ENCODE measurements around the gene TMPRSS4. TPM values are rescaled to one million over a fixed set of nuclear protein-coding genes. Genes with fewer than 3 reads are reported as not detected.

TMPRSS4 gene
- polyA plus RNA-seq, 3 donors from 2014 or later = not detected

GRCh38 chr11:118145285-118146227 lies 68.7 kb downstream of the TMPRSS4 start:
- Mint-ChIP-seq H3K27me3 (ENCODE audit: low read depth in 3 of 3) (peaks cover 5 to 42% (median 23%) of the 10 kb centered on the region in 3 donors), H3K36me3 (no peaks in the 10 kb centered on the region), H3K27ac (no peak overlapping the region), H3K4me1 (peaks cover 3 to 5% of the 10 kb centered on the region in 2 donors), H3K9me3 (peaks cover 0 to 2% (median 0%) of the 10 kb centered on the region in 6 donors), H3K4me3 (peak overlapping the region; percentile 58 to 77 (median 70))
- DNase-seq = peak; percentile 69 to 77 (median 73)

- DNase-seq = no peak
- Mint-ChIP-seq H3K27me3 (ENCODE audit: low read depth in 3 of 3) (peaks cover 5 to 44% (median 26%) of the 10 kb centered on the region in 3 donors), H3K4me3 (peak overlapping the region; percentile 70 to 85 (median 76)), H3K27ac (peak overlapping the region in 1 of 6 donors; percentile 73), H3K4me1 (peaks cover 3 to 5% of the 10 kb centered on the region in 2 donors), H3K36me3 (no peaks in the 10 kb centered on the region), H3K9me3 (peaks cover 0 to 2% (median 0%) of the 10 kb centered on the region in 6 donors)
Measured at GRCh38 chr11:118146554-118146953, 69.7 kb downstream of the TMPRSS4 start.

GRCh38 chr11:118147502-118147901 lies 70.6 kb downstream of the TMPRSS4 start:
- no peak overlapping the region for H3K27ac Mint-ChIP-seq
- H3K4me3 Mint-ChIP-seq = no peak overlapping the region
- H3K9me3 Mint-ChIP-seq = peaks cover 0 to 2% (median 0%) of the 10 kb centered on the region in 6 donors
- H3K27me3 Mint-ChIP-seq (ENCODE audit: low read depth in 3 of 3) = peaks cover 3 to 37% (median 22%) of the 10 kb centered on the region in 3 donors
- no peak for DNase-seq
- no peaks in the 10 kb centered on the region for H3K36me3 Mint-ChIP-seq
- peaks cover 3 to 5% of the 10 kb centered on the region in 2 donors for H3K4me1 Mint-ChIP-seq

- DNase-seq = no peak
- Mint-ChIP-seq H3K27ac (no peak overlapping the region), H3K36me3 (no peaks in the 10 kb centered on the region), H3K27me3 (ENCODE audit: low read depth in 3 of 3) (peaks cover 1 to 30% (median 22%) of the 10 kb centered on the region in 3 donors), H3K9me3 (peaks cover 0 to 2% (median 0%) of the 10 kb centered on the region in 6 donors), H3K4me1 (peaks cover 3 to 5% of the 10 kb centered on the region in 2 donors), H3K4me3 (no peak overlapping the region)
Measured at GRCh38 chr11:118148240-118148639, 71.4 kb downstream of the TMPRSS4 start.

GRCh38 chr11:118148856-118149255 lies 72.0 kb downstream of the TMPRSS4 start:
- Mint-ChIP-seq H3K4me1 (peaks cover 5 to 6% of the 10 kb centered on the region in 2 donors), H3K4me3 (no peak overlapping the region), H3K9me3 (peaks cover 0 to 2% (median 0%) of the 10 kb centered on the region in 6 donors), H3K27me3 (ENCODE audit: low read depth in 3 of 3) (peaks cover 3 to 27% (median 22%) of the 10 kb centered on the region in 3 donors), H3K36me3 (no peaks in the 10 kb centered on the region), H3K27ac (no peak overlapping the region)
- no peak for DNase-seq

GRCh38 chr11:118149493-118149892 lies 72.6 kb downstream of the TMPRSS4 start:
- DNase-seq = no peak
- Mint-ChIP-seq H3K4me3 (no peak overlapping the region), H3K9me3 (peaks cover 0 to 4% (median 0%) of the 10 kb centered on the region in 6 donors), H3K27ac (no peak overlapping the region), H3K4me1 (peaks cover 5 to 8% of the 10 kb centered on the region in 2 donors), H3K36me3 (no peaks in the 10 kb centered on the region), H3K27me3 (ENCODE audit: low read depth in 3 of 3) (peaks cover 9 to 22% (median 20%) of the 10 kb centered on the region in 3 donors)

- Mint-ChIP-seq H3K4me1 (peaks cover 2 to 7% of the 10 kb centered on the region in 2 donors), H3K27ac (no peak overlapping the region), H3K36me3 (no peaks in the 10 kb centered on the region), H3K4me3 (no peak overlapping the region), H3K27me3 (ENCODE audit: low read depth in 3 of 3) (peaks cover 9 to 18% (median 16%) of the 10 kb centered on the region in 3 donors), H3K9me3 (peaks cover 0 to 4% (median 0%) of the 10 kb centered on the region in 6 donors)
- no peak for DNase-seq
Measured at GRCh38 chr11:118151431-118151830, 74.6 kb downstream of the TMPRSS4 start.

GRCh38 chr11:118152020-118152551 lies 75.2 kb downstream of the TMPRSS4 start:
- Mint-ChIP-seq H3K27me3 (ENCODE audit: low read depth in 3 of 3) (peaks cover 11 to 18% (median 14%) of the 10 kb centered on the region in 3 donors), H3K36me3 (no peaks in the 10 kb centered on the region), H3K4me1 (peaks cover 6 to 10% of the 10 kb centered on the region in 2 donors), H3K9me3 (peaks cover 0 to 4% (median 0%) of the 10 kb centered on the region in 6 donors), H3K4me3 (no peak overlapping the region), H3K27ac (no peak overlapping the region)
- no peak for DNase-seq

GRCh38 chr11:118152552-118153471 lies 75.9 kb downstream of the TMPRSS4 start, which contains the start of gene SCN4B:
Gene SCN4B, minus strand, starts transcription at chr11:118152823. Its CDS starts 150 bp downstream, at chr11:118152673.
- peaks cover 8 to 11% of the 10 kb centered on the region in 2 donors for H3K4me1 Mint-ChIP-seq
- DNase-seq = no peak
- no peak within 1 kb of the TSS for H3K27ac Mint-ChIP-seq
- H3K36me3 Mint-ChIP-seq = no peaks in the 10 kb centered on the region
- H3K4me3 Mint-ChIP-seq = no peak within 1 kb of the TSS
- H3K9me3 Mint-ChIP-seq = peaks cover 0 to 2% (median 0%) of the 10 kb centered on the region in 6 donors
- H3K27me3 Mint-ChIP-seq (ENCODE audit: low read depth in 3 of 3) = peaks cover 14 to 18% (median 14%) of the 10 kb centered on the region in 3 donors

GRCh38 chr11:118153516-118153915 lies 76.6 kb downstream of the TMPRSS4 start:
- Mint-ChIP-seq H3K4me1 (peaks cover 8 to 11% of the 10 kb centered on the region in 2 donors), H3K27me3 (ENCODE audit: low read depth in 3 of 3) (peaks cover 16 to 18% (median 17%) of the 10 kb centered on the region in 3 donors), H3K36me3 (no peaks in the 10 kb centered on the region), H3K27ac (no peak overlapping the region), H3K4me3 (no peak overlapping the region), H3K9me3 (peaks cover 0 to 2% (median 0%) of the 10 kb centered on the region in 6 donors)
- DNase-seq = no peak

GRCh38 chr11:118153976-118154375 lies 77.1 kb downstream of the TMPRSS4 start:
- no peaks in the 10 kb centered on the region for H3K36me3 Mint-ChIP-seq
- peaks cover 0 to 2% (median 0%) of the 10 kb centered on the region in 6 donors for H3K9me3 Mint-ChIP-seq
- no peak overlapping the region for H3K27ac Mint-ChIP-seq
- no peak for DNase-seq
- H3K4me3 Mint-ChIP-seq = peak overlapping the region in 1 of 5 donors; percentile 11
- H3K4me1 Mint-ChIP-seq = peaks cover 8 to 11% of the 10 kb centered on the region in 2 donors
- H3K27me3 Mint-ChIP-seq (ENCODE audit: low read depth in 3 of 3) = peaks cover 16 to 17% (median 16%) of the 10 kb centered on the region in 3 donors

- Mint-ChIP-seq H3K9me3 (peaks cover 0 to 2% (median 0%) of the 10 kb centered on the region in 6 donors), H3K27me3 (ENCODE audit: low read depth in 3 of 3) (peaks cover 16 to 20% (median 16%) of the 10 kb centered on the region in 3 donors), H3K4me1 (peaks cover 8 to 11% of the 10 kb centered on the region in 2 donors), H3K4me3 (no peak overlapping the region), H3K36me3 (no peaks in the 10 kb centered on the region), H3K27ac (no peak overlapping the region)
- DNase-seq = no peak
Measured at GRCh38 chr11:118154641-118155040, 77.8 kb downstream of the TMPRSS4 start.
